T-helper 2 cell (primary cell): ENCODE measurements around the gene MAP1S.

ENCODE experiments used
- DNase-seq, 5 experiments: peaks; one replicate each; pipeline versions ENCODE4 v3.0.0 to v3.0.0-alpha.2; 2012 to 2022
- total RNA-seq, 2 donors: gene quantifications; one replicate each; lab custom pipeline; 2026; lab: John Stamatoyannopoulos, UW

The MAP1S gene, protein sequence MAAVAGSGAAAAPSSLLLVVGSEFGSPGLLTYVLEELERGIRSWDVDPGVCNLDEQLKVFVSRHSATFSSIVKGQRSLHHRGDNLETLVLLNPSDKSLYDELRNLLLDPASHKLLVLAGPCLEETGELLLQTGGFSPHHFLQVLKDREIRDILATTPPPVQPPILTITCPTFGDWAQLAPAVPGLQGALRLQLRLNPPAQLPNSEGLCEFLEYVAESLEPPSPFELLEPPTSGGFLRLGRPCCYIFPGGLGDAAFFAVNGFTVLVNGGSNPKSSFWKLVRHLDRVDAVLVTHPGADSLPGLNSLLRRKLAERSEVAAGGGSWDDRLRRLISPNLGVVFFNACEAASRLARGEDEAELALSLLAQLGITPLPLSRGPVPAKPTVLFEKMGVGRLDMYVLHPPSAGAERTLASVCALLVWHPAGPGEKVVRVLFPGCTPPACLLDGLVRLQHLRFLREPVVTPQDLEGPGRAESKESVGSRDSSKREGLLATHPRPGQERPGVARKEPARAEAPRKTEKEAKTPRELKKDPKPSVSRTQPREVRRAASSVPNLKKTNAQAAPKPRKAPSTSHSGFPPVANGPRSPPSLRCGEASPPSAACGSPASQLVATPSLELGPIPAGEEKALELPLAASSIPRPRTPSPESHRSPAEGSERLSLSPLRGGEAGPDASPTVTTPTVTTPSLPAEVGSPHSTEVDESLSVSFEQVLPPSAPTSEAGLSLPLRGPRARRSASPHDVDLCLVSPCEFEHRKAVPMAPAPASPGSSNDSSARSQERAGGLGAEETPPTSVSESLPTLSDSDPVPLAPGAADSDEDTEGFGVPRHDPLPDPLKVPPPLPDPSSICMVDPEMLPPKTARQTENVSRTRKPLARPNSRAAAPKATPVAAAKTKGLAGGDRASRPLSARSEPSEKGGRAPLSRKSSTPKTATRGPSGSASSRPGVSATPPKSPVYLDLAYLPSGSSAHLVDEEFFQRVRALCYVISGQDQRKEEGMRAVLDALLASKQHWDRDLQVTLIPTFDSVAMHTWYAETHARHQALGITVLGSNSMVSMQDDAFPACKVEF
- 18.7 to 20.3 reads per million in 2 donors for total RNA-seq

DNA sequence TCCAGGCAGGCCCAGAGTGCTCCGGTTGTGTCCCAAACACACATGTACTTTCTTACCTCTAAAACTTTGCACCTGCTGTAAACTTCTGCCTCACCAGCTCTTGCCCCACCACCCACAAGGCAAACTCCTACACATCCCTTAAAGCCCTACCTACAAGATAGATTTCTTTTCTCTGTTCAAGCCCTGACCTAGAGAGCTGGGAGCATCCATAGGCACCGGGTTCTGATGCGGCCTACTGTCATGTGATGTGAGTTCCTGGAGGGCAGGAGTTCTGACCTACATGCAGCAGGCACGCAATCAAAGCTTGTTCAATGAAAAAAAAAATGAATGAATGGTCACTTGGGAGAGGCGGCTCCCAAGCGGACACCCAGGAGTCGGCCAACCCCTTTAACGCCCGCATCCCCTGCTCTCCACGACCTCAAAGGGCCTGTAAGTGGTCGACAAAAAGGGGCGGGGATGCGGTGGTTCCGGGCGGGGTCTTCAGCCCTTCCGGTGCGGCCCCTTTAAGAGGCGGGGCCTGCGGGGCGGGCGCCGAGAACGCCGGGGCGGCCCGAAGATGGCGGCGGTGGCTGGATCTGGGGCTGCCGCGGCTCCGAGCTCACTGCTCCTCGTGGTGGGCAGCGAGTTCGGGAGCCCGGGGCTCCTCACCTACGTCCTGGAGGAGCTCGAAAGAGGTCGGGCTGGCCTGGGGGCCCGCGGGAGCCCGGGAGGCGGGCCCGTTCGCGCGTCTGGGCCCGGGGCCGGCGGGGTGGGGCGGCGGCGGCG, at the start of gene MAP1S:
Gene MAP1S (plus strand): TSS at position 534 of the 765 bp plus-strand sequence. CDS start 23 bp downstream, at position 557.
- DNase-seq = peak; percentile 32 to 68 (median 49)

DNA sequence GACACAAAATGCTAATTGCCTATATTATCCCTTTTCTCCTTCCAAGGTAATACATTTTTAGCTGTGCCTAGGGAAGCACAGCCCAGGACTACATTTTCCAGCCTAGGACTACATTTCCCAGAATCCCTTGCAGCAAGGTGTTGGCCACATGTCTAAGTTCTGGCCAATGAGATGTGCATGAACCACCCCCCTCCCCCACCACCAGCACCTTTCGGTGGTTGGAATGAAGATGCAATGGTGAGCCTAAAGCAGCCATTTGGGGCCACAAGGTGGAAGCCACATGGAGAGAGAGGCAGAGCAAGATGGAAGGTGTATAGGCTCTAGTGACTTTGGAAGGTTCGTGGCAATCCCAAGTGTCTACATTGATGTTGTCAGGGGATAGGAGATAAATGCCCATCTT, 47.4 kb upstream of the MAP1S start:
- DNase-seq = peak in 1 of 5 experiments; percentile 46

DNA sequence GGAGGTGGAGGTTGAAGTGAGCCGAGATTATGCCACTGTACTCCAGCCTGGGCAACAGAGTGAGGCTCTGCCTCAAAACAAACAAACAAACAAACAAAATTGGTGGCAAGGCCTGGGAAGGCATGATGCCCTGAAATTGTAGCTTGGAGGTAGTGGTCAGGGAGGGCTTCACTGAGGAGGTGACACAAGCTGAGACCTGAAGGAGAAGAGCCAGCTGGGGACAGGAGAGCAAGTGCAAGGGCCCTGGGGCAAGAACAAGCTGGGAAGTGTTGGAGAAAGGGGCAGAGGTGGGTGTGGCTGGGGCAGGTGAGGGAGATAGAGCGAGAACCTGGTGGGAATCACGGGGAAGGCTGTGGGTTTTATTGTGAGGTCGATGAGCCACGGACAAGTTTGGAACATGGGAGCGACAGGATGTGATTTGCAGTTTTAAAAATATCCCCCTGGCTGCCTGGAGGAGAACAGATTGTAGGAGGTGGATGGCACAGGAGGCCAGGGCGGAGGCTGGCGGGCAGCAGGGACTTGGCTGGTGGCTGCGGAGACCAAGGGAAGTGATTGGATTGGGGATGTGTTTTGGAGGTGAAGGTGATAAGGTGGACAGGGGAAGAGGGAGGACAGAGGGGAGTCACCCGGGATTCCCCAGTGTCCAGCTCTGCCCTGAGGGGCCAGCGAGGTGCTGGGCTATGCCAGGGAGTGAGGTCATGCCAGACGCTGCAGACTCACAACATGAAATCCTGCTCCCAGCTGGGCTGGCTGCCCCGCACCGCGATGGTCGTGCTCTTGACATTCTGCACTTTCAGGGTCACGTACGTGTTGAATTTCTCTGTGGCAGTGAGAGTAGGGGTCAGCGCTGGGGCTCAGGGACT, 45.1 kb upstream of the MAP1S start:
- DNase-seq = no peak

DNA sequence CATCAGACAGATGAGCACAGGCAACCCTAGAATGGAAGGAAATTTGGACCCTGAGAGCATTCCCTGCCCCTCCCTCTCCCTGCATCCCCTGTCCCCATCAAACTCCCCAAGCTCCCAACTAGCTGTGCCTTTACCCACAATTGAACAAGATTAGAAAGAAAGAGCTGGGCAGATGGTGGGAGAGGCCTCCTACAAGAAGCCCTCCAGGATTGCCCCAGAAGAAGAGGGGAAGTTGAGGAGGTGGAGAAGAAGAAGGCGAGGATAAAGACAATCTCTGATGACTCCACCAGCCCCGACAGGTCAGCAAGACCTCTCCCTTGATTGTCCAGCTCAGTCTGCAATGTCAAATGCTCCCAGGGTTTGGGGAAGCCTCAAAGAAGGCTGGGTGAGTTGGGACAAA, 43.0 kb upstream of the MAP1S start:
- DNase-seq = no peak

DNA sequence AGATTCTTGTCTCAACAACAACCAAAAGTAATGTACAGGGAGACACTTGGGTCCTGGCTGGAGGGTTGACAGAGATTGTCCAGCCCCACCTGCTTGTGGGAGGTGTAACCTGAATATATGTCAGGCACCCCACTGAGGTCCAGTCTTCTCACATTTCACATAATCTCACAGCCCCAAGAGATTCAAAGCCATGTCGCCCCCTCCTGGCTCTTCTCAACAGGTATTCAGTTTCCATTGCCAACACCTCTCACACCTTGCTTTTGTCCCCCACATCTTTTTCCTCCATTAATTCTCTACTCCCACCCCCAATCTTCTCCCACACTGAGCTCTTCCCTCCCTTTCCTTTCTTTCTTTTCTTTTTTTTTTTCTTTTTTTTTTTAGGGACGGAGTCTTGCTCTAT, 42.3 kb upstream of the MAP1S start:
- DNase-seq = no peak

DNA sequence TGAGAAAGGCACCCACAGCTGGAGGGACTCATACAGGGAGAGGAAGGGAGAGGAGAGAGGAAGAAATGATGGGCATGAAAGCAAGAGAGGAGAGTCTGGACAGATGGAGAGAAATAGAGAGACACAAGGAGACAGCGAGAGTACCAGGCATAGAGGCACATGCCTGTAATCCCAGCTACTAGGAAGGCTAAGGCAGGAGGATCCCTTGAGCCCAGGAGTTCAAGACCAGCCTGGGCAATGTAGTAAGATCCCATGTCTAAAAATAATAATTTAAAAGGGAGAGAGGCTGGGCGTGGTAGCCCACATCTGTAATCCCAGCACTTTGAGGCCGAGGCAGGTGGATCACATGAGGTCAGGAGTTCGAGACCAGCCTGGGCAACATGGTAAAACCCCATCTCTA, 40.4 kb upstream of the MAP1S start:
- no peak for DNase-seq

DNA sequence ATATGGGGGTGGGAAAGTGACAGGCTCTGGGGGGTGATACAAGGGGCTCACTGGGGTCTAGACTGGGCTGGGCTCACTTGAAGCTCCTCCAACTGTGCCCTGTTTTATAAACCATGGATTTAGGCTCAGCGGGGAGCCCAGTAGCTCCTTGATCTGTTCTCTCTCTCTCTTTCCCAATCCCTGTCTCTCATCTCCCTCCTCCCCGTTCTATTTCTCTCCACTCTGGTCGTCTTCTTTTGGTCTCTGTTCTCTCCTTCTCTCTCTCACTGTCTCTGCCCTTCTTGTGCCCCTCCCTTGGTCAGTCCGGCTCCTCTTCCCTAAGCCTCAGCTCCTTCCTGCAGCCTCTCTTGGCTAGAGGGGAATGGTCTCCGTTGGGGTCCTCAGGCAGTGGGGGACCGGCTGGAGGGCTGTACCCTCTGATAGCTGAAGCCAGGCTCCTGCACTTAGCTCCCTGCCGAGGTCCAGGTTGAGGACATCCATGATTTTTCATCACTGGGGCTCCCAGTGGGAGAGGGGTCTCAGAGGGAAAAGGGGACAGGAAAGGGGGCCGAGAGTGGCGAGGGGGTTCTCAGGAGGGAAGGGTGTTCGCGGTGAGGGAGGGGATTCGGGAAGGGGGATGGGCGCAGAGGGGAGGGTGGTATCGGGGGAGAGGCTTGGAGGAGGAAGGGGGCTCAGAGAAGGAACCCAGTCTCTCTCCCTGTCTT, 39.6 kb upstream of the MAP1S start:
- no peak for DNase-seq

DNA sequence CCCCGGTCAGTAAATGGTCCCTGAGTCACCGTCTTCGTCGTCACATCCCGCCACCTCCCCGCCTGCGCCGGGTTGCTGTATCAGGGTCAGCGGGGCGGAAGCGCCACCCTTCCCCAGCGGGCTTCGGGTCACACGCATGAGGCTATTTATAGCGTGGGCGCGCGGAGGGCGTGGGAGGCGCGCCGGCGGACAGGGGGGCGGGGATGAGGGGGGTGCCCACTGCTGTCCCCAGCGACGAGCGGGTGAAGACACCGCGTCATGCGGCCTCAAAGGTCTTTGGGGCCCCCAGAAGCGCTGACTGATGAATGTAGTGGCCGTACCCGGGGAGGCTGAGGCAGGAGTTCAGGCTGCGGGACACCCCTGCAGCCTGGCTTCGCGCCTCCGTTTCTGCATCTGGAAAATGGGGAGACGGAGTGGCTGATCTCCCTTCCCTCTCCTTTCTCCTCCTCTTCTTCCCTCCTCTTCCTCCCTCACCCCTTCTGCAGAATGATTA, 39.0 kb upstream of the MAP1S start:
- DNase-seq = peak in 2 of 5 experiments; percentile 35 to 51

DNA sequence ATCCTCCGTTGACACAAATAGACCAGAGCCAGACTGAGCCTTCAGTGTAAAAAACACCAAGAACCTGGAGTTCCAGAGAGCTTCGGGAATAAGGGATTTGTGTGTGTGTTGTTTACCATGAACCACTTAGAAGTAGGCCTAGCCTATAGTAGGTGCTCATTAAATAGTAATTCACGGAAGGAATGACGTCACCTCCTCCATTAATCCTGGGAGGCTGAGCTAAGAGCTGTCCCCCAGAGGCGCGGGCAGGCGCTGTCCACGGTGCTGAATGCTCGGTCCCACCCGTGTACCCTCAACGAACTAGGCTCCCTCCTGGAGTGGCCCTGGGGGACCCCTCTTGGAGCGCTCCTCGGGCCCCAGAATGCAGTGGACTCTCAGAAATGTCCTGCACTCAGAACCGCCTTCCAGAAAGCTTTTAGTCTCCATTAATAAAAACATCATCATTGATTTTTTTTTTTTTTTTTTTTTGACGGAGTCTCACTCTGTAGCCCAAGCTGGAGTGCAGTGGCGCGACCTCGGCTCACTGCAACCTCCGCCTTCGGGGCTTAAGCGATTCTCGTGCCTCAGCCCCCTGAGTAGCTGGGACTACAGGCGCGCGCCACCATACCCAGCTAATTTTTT, 37.7 kb upstream of the MAP1S start:
- peak in 1 of 5 experiments; percentile 28 for DNase-seq

DNA sequence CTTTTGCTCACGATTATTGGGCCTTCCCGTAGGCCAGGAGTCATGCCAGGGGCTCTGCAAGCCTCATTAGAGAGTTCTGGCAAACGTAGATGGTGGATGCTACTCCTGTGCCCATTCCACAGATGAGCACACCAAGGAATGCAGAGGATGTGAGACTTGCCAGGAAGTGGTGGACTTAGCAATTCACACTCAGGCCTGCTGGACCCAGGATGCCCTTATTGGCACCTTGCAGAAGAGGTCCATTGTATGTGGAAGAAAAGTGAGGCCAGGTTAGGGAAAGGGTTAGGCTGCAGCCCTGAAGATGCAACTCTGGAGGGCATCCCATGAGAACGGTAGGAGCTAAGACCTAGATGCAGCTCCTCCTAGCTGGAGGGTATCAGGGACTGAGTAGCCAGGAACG, 37.0 kb upstream of the MAP1S start:
- no peak for DNase-seq

DNA sequence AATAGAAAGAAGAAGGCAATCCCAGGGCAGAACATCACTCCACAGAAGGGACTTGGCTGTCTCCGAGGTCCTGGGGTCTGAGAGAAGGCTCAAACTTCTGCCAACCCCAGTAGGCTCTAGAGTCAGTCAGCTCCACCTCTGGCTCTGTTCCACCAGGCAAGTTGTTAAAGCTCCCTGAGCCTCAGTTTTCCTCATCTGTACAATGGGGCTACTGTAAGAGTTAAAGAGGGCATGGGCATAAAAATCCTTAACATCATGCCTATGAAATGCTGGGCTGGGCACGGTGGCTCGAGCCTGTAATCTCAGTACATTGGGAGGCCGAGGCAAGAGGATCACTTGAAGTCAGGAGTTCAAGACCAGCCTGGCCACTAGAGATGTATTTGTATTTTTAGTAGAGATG, 36.2 kb upstream of the MAP1S start:
- DNase-seq = no peak

DNA sequence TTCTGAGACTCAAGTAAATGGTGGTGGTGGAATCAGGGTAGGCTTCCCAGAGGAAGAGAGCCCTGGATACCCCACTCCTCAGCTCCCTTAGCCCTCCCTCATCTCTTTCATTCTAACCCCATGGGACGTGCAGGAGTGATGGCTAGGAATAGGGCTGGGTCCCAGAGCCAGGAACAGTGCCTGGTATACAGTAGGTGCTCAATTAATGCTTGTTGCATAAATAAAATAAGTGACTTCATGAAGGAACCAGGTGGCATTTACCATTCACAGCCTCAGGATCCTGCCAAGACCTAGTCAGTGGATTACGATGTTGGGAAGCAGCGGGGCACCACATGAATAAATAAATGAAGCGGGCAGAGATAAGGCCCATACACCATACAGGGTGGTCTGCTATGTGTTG, 35.0 kb upstream of the MAP1S start:
- no peak for DNase-seq

DNA sequence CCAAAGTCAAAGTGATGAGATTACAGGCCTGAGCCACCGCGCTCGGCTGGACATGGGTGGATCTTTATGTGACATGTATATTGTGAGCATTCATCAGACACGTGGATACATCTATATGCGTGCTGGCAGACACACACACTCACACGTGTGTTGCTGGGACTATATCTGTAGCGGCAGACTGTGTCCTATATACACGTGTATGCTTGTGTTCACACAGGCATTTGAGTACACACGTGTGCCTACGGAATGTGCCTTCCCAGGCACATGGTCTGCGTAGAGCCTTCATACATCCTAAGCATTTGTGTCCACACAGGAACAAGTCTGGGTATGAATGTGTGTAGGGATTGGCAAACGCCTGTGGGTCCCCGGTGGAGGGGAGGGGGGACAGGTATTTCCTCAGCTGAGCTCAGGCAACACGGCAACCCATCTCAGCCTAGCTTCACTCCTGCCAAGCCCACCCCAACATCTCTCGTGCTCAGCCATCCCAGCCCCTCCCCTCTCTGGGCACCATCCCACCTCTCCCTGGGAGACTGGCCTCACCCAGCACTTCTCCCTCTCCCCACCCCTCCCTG, 33.7 kb upstream of the MAP1S start:
- DNase-seq = no peak

DNA sequence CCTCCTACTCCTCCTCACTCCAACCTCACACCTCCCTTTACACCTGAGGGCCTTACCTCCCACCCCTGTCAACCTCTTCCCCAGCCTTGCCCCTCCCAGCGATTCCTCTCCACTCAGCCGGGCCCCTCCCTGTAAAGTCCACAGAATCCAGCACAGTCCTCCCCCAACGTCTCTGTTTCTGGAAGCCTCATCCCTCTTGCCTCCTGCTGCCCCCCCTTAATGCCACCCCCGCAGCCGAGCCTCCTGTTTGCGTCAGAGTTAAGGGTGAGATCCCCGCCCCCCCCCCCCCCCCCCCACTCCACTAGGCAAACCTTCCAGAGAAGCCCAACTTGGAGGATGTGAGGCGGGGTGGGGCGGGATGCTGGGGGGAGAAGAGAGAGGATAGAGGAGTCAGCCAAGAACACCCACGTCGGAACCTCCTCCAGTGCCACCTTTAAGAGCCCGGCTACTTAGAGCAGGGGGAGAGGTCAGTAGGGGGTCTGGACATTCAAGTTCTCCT, 33.2 kb upstream of the MAP1S start:
- no peak for DNase-seq

DNA sequence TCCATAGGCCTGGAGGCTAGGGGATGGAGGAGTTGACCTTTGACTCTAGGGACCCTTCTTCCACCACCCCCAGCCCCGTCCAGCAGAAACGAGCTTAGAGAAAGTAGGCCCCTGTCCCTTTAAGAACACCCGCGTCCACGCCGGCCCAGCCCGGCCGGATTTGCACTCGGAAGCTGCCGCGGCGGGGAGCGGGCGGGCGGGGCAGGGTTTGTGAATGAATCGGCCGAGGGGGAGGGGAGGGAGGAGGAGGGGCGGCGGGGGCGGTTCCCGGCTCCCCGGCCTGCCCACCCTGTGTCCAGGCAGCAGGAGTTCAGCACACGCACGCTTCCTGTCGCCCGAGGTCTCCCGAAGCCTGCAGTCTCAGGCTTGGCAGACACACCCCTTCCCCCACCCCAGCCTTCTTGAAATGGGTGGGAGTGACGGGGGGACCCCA, 32.7 kb upstream of the MAP1S start:
- DNase-seq = no peak

DNA sequence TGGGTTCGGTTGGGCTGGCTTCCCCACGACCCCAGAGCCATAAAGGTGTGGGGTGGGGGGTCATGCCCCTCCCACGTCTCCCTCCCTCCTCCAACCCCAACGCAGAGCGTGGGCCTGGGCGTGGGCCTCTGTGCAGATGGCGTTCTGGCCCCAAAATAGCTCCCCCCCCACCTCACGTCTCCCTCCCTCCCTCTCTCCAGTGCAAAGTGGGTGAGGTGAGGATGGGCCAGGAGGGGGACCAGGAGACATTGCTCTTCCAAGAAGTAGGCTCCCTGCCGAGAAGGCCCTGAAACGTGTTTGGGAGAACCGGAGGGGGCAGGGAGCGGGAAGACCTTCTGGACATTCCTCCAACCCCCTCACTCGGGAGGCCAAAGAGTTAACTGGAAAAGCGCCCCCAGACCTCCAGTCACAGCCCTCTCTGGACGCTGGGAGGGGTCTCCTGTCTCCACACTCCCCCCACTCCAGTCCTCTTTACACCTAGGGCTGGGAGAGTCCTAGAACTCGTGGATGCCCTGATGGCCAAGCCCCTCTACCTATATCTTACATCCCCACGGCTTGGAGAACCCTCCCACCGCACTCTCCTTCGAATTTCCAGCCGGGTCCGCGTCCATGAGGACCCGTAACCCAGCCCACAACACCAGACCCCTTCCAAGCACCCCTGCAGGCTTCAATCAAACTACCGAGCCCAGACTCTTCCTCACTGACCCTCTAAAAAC, 32.0 kb upstream of the MAP1S start:
- no peak for DNase-seq

DNA sequence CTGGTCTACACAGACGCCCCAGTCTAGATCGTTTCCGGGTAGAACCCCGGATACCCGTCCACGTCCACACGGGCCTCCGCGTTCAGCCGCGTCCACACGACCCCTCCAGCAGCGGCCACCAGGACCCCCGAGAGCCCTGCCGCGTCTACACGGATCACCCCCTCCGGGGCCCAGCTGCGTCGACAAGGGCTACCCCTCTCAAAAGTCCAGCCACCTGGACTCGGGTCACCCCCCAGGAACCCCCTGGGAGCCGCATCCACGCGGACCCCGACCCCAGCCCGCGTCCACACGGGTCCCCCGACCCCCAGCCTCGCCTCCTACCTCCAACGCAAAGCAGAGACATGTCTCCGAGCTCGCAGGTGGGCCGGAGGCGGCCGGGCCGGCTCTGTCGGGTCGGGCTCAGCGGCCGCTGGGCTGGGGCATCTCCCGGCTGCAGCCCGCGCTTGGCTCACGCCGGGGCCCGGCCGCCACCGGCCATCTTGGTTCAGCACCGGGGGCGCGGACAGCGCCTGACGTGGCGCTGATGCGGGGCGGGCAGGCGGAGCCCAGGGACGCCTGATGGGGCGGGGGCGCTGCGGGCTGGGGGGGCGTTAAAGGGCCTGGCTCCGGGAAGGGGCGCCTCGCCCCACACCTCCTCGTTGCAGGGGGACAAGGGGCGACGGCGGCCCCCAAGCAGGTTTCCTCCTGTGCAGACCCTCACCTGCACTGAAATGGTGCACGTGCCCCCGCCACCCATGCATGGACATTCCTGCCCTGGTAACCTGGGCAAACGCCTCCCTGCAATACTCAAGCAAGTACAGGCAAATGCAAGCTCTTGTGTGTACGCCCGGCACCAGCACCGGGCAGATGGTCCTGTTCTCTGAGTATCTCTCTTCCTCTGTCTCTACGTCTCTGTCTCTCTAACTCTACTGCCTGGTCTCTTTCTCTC, 31.2 kb upstream of the MAP1S start, which contains the start of gene UNC13A:
Gene UNC13A (minus strand): TSS at position 498 of the 928 bp plus-strand sequence. CDS start 155 bp downstream, at position 343.
- DNase-seq = peak in 4 of 5 experiments; percentile 11 to 32 (median 24)
